Measurements from ENCODE around the gene MRPL28. TPM values are rescaled to one million over a fixed set of nuclear protein-coding genes. Genes with fewer than 3 reads are reported as not detected.

MRPL28 gene
- total RNA-seq, 4 donors from 2014 or later: 58.3 to 73.4 (median 61.3) TPM

- no peak for DNase-seq
- TF ChIP-seq POLR2A (IDR thresholded peaks at IDR 0.05) (no peak), CTCF (IDR thresholded peaks at IDR 0.05) (no peak)
- no peaks in the 10 kb centered on the region for H3K27me3 ChIP-seq
Observed at GRCh38 chr16:354291-354881, 16.0 kb downstream of the MRPL28 start.

GRCh38 chr16:353404-354290, 16.7 kb downstream of the MRPL28 start:
- Histone ChIP-seq H3K4me3 (peak overlapping the region; percentile 39 to 92 (median 67)), H3K36me3 (no peaks in the 10 kb centered on the region), H3K4me1 (peaks cover 0 to 23% (median 13%) of the 10 kb centered on the region in 4 donors), H3K27me3 (no peaks in the 10 kb centered on the region), H3K9me3 (no peaks in the 10 kb centered on the region), H3K27ac (peak overlapping the region; percentile 45 to 90 (median 73))
- TF ChIP-seq POLR2A (IDR thresholded peaks at IDR 0.05): no peak
- no peak for TF ChIP-seq CTCF (IDR thresholded peaks at IDR 0.05)
- DNase-seq: no peak

More at GRCh38 chr16:354291-354881, 16.0 kb downstream of the MRPL28 start:
- no peaks in the 10 kb centered on the region for H3K9me3 ChIP-seq
- peak overlapping the region in 1 of 4 donors; percentile 31 for H3K27ac ChIP-seq
- no peak overlapping the region for H3K4me3 ChIP-seq
- no peaks in the 10 kb centered on the region for H3K36me3 ChIP-seq
- peaks cover 0 to 18% (median 13%) of the 10 kb centered on the region in 4 donors for H3K4me1 ChIP-seq

- H3K4me1 ChIP-seq: peaks cover 0 to 23% (median 13%) of the 10 kb centered on the region in 4 donors
- TF ChIP-seq POLR2A (IDR thresholded peaks at IDR 0.05) (peak; percentile 61 to 64), CTCF (IDR thresholded peaks at IDR 0.05) (peak; percentile 60 to 84 (median 74))
- H3K9me3 ChIP-seq: no peaks in the 10 kb centered on the region
- peak within 1 kb of the TSS; percentile 71 to 90 (median 79) for H3K27ac ChIP-seq
- DNase-seq: peak; percentile 100
- peak within 1 kb of the TSS; percentile 59 to 93 (median 86) for H3K4me3 ChIP-seq
- H3K36me3 ChIP-seq: no peaks in the 10 kb centered on the region
- no peaks in the 10 kb centered on the region for H3K27me3 ChIP-seq
Observed at GRCh38 chr16:352547-353403, 17.6 kb downstream of the MRPL28 start, which contains the start of gene AXIN1. Gene AXIN1 (minus strand): TSS chr16:352723. CDS start chr16:347025, 5,698 bp downstream.

- peaks cover 0 to 3% (median 0%) of the 10 kb centered on the region in 3 donors for H3K36me3 ChIP-seq
- no peaks in the 10 kb centered on the region for H3K27me3 ChIP-seq
- peaks cover 0 to 23% (median 13%) of the 10 kb centered on the region in 4 donors for H3K4me1 ChIP-seq
- peak in 2 of 3 donors; percentile 71 to 76 for DNase-seq
- H3K4me3 ChIP-seq: peak overlapping the region; percentile 59 to 93 (median 86)
- TF ChIP-seq POLR2A (IDR thresholded peaks at IDR 0.05) (peak in 1 of 2 donors; percentile 42), CTCF (IDR thresholded peaks at IDR 0.05) (no peak)
- peak overlapping the region; percentile 71 to 90 (median 79) for H3K27ac ChIP-seq
- no peaks in the 10 kb centered on the region for H3K9me3 ChIP-seq
Observed at GRCh38 chr16:351804-352520, 18.4 kb downstream of the MRPL28 start.

All from Peyer's patch (tissue), 4 donors.